ENCODE data around the gene FAM228A. TPM values are rescaled to one million over a fixed set of nuclear protein-coding genes. Genes with fewer than 3 reads are reported as not detected.

The FAM228A gene
- total RNA-seq, 2 donors from 2014 or later: 0.55 to 4.8 TPM

- WGBS: 89% methylated on average over 3 of the region's 3 CpGs
- TF ChIP-seq POLR2AphosphoS5 (IDR thresholded peaks at IDR 0.05) (no peak), POLR2A (IDR thresholded peaks at IDR 0.05) (no peak)
- TF ChIP-seq, protein P1, sequence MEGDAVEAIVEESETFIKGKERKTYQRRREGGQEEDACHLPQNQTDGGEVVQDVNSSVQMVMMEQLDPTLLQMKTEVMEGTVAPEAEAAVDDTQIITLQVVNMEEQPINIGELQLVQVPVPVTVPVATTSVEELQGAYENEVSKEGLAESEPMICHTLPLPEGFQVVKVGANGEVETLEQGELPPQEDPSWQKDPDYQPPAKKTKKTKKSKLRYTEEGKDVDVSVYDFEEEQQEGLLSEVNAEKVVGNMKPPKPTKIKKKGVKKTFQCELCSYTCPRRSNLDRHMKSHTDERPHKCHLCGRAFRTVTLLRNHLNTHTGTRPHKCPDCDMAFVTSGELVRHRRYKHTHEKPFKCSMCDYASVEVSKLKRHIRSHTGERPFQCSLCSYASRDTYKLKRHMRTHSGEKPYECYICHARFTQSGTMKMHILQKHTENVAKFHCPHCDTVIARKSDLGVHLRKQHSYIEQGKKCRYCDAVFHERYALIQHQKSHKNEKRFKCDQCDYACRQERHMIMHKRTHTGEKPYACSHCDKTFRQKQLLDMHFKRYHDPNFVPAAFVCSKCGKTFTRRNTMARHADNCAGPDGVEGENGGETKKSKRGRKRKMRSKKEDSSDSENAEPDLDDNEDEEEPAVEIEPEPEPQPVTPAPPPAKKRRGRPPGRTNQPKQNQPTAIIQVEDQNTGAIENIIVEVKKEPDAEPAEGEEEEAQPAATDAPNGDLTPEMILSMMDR (IDR thresholded peaks at IDR 0.05): no peak
Measured at GRCh38 chr2:24200799-24201198, 25.9 kb downstream of the FAM228A start.

GRCh38 chr2:24203029-24203786, 28.4 kb downstream of the FAM228A start:
- DNase-seq (ENCODE audit: low spot score): no peak
- H3K9me3 ChIP-seq: no peaks in the 10 kb centered on the region
- H3K4me3 ChIP-seq: no peak overlapping the region
- no peaks in the 10 kb centered on the region for H3K36me3 ChIP-seq
- TF ChIP-seq POLR2AphosphoS5 (IDR thresholded peaks at IDR 0.05) (no peak), POLR2A (IDR thresholded peaks at IDR 0.05) (no peak)
- TF ChIP-seq, protein P1 (IDR thresholded peaks at IDR 0.05): no peak
- no peak overlapping the region for H3K27ac ChIP-seq
- H3K27me3 ChIP-seq (replicated peaks; ENCODE audit: insufficient read depth): no peaks in the 10 kb centered on the region
- intact Hi-C loops (cut with DNase I): no loop called here
- no peaks in the 10 kb centered on the region for H3K4me1 ChIP-seq (replicated peaks)
- WGBS: 42% methylated on average over 19 of the region's 19 CpGs

More at GRCh38 chr2:24200799-24201198, 25.9 kb downstream of the FAM228A start:
- no peaks in the 10 kb centered on the region for H3K27me3 ChIP-seq (replicated peaks; ENCODE audit: insufficient read depth)
- intact Hi-C loops (cut with DNase I): no loop called here
- H3K4me1 ChIP-seq (replicated peaks): no peaks in the 10 kb centered on the region
- no peak overlapping the region for H3K4me3 ChIP-seq
- no peaks in the 10 kb centered on the region for H3K36me3 ChIP-seq
- no peak overlapping the region for H3K27ac ChIP-seq
- no peak for DNase-seq (ENCODE audit: low spot score)
- H3K9me3 ChIP-seq: no peaks in the 10 kb centered on the region

- no peak for DNase-seq (ENCODE audit: low spot score)
- H3K27ac ChIP-seq: no peak overlapping the region
- no peaks in the 10 kb centered on the region for H3K4me1 ChIP-seq (replicated peaks)
- no peak overlapping the region for H3K4me3 ChIP-seq
- no peaks in the 10 kb centered on the region for H3K27me3 ChIP-seq (replicated peaks; ENCODE audit: insufficient read depth)
- H3K36me3 ChIP-seq: no peaks in the 10 kb centered on the region
- WGBS: 34% methylated on average over 5 of the region's 5 CpGs
- no peak for TF ChIP-seq POLR2AphosphoS5 (IDR thresholded peaks at IDR 0.05)
- TF ChIP-seq POLR2A (IDR thresholded peaks at IDR 0.05): no peak
- TF ChIP-seq, protein P1 (IDR thresholded peaks at IDR 0.05): no peak
- no peaks in the 10 kb centered on the region for H3K9me3 ChIP-seq
- intact Hi-C loops (cut with DNase I): no loop called here
Measured at GRCh38 chr2:24203787-24204150, 28.9 kb downstream of the FAM228A start.

DNA sequence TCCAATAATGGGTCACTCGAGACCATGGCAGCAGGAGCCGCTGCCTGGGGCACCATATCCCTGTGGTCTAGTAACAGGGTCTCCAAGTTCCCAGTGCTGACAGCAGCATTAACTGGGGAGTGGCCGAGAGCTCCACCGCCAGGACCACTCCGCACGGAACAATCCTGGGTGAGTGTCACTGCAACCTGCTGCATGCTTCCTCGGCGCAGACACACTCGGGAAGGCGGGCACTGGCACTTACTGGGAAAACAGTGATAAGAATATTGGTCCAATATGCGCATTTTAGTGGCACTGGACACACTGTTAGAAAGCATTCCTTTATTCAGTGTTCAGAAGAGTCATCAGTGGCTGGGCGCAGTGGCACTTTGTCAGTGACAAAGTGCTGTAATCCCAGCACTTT, 29.7 kb downstream of the FAM228A start:
- no peak for DNase-seq (ENCODE audit: low spot score)
- Histone ChIP-seq H3K4me3 (no peak overlapping the region), H3K27me3 (replicated peaks; ENCODE audit: insufficient read depth) (no peaks in the 10 kb centered on the region), H3K4me1 (replicated peaks) (no peaks in the 10 kb centered on the region), H3K27ac (no peak overlapping the region), H3K36me3 (peaks cover 3 to 6% of the 10 kb centered on the region in 2 donors), H3K9me3 (no peaks in the 10 kb centered on the region)
- TF ChIP-seq POLR2AphosphoS5 (IDR thresholded peaks at IDR 0.05) (no peak), POLR2A (IDR thresholded peaks at IDR 0.05) (no peak)
- TF ChIP-seq, protein P1 (IDR thresholded peaks at IDR 0.05): no peak
- 97% methylated on average over 12 of the region's 12 CpGs for WGBS
- intact Hi-C loops (cut with DNase I): no loop called here

DNA sequence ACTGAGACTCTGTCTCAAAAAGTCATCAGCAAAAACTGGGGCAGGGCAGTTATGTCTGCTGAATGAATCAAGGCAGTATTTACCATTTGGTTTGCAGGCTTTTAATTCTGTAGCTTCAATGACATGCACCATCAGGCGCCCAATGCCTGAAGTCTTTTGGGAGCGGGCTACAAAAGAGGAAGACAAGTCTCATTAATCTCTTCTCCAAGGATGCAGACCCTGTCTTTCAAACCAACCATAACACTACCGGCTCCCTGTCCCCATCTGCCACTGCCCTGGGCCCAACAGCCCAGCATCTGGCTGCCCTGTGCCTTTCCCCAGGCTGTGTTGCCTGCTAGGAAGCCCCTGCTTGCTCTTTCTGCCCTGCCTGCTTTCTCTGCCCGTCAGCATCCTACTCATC, 30.3 kb downstream of the FAM228A start:
- Histone ChIP-seq H3K4me3 (no peak overlapping the region), H3K36me3 (peaks cover 5 to 8% of the 10 kb centered on the region in 2 donors), H3K27ac (no peak overlapping the region), H3K4me1 (replicated peaks) (no peaks in the 10 kb centered on the region), H3K9me3 (no peaks in the 10 kb centered on the region), H3K27me3 (replicated peaks; ENCODE audit: insufficient read depth) (no peaks in the 10 kb centered on the region)
- TF ChIP-seq POLR2A (IDR thresholded peaks at IDR 0.05): no peak
- no peak for TF ChIP-seq POLR2AphosphoS5 (IDR thresholded peaks at IDR 0.05)
- TF ChIP-seq, protein P1 (IDR thresholded peaks at IDR 0.05): no peak
- intact Hi-C loops (cut with DNase I): no loop called here
- WGBS: 95% methylated on average over 4 of the region's 4 CpGs
- no peak for DNase-seq (ENCODE audit: low spot score)

All from prostate gland (tissue), 2 donors.